HT1080 (cell line): ENCODE results near the gene CHMP5. TPM values are rescaled to one million over a fixed set of nuclear protein-coding genes. Genes with fewer than 3 reads are reported as not detected.
A peak's percentile ranks its signal among the peaks of the same experiment; 100 is the strongest.

Experiments
- DNase-seq: peaks from one replicate; pipeline ENCODE4 v3.0.0-alpha.2; 2015; ENCODE audit warnings: low read depth
- polyA plus RNA-seq, 2 experiments: library from polyadenylated mRNA; depleted of rRNA; stranded (reverse); fragments of >200 nt; gene quantifications; 2 replicates each; pipeline ENCODE4 v1.2.3, GENCODE V29; 2015
- total RNA-seq: library from RNA; depleted of rRNA; stranded (reverse); fragments of >200 nt; shearing (Covaris generic); gene quantifications from 2 replicates; pipeline ENCODE4 v1.2.3, GENCODE V29; 2014; rRNA removed

CHMP5 gene
- 86.5 and 87.5 TPM in 2 replicates for total RNA-seq
- polyA plus RNA-seq (2015; cell fraction: cytosol; rRNA removed): 124 and 136 TPM in 2 replicates
- 100 and 103 TPM in 2 replicates for polyA plus RNA-seq (2015; cell fraction: nucleus; rRNA removed)

DNA sequence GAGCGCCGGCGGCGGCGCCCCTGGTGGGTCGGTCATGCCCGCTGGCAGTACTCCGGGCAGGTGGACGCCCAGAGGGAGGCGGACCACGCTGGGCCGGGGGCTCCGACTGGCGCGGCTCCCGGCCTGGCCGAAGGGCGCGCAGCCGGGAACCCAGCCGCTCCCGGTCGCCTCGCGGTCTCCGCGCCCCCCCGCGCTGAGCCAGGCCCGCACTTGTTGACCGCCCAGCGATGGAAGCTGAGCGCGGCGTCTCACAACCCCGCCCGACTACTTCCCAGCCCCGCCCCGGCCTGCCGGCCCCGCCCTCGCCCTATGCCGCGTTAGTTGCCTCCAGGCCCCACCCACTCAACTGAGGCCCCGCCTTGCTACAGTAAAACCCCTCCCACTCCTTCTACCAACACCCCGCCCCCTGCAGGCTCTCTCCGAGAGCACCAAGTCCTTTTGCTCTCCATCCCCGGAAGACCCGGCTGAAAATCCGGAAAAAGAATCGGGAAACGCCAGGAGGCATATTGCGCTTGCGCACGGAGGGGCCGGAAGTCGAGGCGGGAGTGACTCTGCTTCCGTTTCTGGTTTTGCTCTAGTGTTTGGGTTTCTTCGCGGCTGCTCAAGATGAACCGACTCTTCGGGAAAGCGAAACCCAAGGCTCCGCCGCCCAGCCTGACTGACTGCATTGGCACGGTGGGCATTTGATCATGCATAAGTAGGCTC is at the start of gene CHMP5, which contains the start of gene BAG1:
TSS of gene CHMP5 (plus strand) at position 577 of the 705 bp plus-strand sequence. CDS start at position 607, 30 bp downstream.
TSS of gene BAG1 (minus strand) at position 236 of the 705 bp plus-strand sequence.
- peak; percentile 98 for DNase-seq

DNA sequence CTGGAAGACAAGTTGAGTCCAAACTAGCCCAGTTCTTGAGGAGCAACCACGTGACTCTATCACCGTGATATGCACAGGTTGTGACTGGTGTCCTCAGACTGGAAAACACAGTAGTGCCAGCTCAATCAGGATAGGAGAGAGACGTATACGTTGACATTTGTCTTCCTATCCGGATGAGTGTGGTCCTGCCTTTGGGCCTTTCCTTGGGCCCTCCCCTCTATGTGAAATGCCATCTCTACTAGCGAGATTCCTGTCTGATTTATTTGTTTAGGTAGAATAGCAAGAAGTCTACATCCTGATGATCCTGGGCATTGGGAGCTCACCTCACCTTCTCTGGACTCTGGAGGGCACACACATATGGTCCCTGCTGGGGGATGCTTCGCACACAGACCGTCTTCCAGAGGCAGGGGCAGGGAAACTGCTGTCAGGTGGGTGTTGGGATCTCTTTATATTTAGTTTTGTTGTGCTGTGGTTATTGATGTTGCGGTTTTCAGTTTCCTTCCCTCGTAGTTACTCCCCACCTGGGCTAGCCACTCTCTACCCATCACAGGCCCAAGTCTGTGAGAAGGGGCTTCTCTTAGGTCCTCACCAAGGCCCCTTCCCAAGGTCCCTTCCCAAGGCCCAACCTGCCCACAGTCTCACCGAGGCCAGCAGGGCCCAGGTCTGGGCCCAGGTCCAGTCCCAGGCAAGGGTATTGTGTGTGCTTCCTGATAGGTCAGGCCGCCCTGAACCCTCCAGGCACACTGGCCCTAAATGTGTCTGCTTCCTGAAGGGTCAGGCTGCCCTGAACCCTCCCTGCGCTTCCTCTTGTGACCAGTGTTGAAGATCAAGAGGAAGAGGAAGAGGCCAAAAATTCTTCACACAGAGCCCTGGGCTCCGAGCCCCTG is 43.9 kb upstream of the CHMP5 start:
- no peak for DNase-seq

DNA sequence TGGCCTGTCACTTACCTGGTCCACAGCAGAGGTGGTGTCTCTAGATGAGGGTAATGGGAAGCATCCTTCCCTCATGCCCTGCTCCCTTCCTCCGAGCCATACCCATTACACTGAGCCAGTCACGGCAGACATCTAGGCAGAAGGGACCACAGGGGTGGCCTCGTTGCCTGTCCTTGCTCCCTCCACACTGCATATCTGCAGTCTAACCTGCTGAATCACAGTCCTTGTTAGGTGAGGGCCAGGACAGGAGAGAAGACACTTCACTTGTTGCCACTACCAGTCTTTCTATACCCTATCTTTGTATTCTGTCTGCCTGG is 43.3 kb upstream of the CHMP5 start:
- DNase-seq: no peak

DNA sequence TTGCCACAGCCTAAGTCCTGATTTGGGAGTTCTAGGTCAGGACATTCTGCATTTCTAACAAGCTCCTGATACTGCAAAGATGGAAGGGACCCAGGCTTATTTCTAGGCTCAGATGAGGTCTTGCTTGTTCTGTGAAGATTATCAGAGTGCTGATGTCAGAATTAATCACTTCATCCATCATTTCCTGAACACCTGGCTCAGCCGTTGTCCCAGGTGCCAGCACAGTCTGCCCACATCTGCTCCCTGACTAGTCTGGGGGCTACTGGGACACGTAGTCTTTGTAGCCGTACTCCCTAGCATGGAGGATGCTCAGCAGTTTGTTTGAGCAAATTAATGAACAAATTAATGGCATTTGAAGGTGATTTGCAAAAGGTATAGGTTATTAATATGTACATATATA is 42.8 kb upstream of the CHMP5 start:
- no peak for DNase-seq

DNA sequence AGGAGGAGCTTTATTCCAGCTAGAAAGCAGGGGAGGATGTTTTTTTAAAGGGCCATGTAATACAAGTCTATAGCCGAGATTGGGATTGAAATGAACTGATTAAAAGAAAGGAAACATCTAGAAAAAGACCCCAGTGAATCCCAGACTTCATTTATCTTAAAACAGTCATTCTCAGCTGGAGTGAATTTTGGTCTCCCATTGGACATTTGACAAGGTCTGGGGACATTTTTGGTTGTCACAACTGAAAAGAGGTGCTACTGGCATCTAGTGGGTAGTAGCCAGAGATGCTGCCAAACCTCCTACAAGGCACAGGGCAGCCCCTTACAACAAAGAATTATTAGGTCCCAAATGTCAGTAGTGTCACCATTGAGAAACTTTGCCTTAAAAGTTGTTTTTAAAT is 41.2 kb upstream of the CHMP5 start:
- DNase-seq: no peak

DNA sequence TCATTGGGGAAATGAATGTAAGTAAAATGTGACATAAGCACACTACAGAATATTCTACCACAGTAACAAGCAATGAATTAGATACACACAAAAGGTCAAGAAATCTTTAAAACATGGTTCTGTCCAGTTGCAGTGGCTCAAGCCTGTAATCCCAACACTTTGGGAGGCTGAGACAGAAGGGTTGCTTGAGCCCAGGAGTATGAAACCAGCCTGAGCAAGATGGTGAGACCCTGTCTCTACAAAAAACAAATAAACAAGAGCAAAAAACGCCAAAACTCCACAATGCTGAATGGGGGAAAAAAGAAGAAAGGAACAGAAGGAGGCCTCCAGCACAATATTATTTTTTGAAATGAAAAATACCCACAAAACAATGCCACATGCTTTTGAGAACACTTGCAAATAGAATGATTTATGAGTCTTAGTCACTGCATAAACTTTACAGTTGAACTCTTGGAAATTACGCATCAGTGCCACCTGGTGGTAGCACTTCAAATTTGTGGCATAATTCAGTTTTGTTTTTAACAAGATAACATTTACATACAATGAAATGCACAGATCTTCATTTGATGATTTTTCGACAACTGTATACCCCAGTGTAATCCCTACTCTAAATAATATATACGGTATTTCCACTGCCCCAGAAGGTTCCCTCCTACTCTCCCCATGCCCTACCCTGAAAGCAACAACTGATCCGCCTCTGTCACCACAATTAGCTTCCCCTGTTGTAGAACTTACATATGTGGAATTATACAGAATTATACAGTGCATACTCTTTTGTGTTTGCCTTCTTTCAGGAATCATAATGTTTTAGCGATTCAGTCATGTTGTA is 39.3 kb upstream of the CHMP5 start:
- peak; percentile 72 for DNase-seq

DNA sequence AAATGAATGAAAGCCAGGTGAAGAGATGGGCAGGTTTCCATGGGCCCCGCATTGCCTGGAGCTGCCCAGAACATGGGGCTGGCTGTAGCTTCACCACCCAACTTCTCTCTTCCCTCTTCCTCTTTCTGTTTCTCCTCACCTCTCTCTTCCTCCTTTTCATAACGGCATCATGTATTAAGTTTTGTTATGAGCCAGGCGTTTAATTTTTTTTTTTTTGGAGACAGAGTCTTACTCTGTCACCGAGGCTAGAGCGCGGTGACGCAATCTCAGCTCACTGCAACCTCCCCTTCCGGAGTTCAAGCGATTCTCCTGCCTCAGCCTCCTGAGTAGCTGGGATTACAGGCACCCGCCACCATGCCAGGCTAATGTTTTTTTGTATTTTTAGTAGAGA is 37.8 kb upstream of the CHMP5 start:
- no peak for DNase-seq

DNA sequence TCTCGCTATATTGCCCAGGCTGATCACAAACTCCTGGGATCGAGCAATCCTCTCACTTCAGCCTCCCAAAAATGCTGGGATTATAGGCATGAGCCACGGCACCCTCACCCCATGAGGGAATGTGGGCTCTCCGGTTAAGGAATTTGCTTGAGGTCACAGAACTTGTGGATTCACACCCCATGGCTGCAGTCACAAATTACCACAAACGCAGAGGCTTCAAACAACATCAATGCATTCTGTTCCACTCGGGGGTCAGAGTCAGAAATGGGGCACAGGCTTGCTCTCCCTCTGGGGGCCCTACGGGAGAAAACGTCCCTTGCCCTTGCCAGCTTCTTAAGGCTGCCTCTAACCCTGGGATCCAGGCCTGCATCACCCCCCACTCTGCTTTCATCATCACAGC is 37.1 kb upstream of the CHMP5 start:
- no peak for DNase-seq

DNA sequence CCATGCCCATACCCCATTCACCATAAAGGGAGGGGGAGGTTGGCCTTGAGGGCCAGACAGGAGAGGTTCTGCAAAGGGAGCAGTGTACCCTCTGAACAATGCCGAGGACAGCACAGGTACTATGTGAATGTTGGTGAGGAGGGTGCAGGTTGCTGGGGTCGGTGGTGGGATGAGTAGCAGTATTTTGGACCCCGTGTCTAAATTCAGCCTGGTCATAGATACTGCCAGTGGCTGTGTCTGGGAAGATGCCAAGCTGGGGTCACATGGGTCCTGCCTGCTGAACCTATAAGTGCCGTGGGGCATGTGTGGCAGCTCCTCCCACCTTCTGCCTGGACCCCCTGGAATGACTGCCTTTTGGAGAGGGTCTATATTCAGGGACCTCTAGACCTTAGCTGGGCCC is 36.2 kb upstream of the CHMP5 start:
- no peak for DNase-seq

DNA sequence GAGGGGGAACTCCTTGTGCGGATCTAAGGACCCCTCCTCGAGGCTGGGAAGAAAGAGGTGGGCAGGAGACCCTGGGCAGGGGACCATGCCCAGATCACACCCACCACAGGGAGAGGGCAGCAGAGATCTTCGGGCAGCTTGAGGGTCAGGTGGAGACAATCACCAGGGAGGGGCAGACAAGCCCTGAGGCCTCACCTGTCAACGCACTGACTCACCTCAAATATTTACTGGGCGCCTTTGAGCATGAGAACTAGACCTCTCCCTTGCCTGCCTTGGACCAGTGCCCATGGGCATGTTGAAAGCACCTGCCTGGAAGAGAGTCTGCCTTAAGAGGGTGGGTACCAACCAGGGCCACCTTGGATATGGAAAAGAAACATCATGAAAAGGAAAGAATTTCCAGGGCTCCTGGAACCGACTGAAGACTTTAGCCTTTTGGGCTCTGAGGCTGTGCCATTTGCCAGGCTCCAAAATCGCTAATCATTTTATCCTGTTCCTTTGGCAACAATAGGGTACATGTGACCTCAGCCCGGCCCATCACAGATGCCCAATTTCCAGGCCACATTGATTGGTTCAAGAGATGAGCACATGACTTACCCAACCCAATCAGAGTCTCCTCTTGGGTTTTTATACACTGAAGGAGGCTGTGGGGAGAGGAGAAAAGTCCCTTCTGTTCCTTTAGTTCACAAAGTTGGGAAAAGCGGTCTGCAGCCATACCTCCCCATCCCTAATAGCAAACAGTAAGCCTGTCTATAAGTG is 35.3 kb upstream of the CHMP5 start:
- no peak for DNase-seq

DNA sequence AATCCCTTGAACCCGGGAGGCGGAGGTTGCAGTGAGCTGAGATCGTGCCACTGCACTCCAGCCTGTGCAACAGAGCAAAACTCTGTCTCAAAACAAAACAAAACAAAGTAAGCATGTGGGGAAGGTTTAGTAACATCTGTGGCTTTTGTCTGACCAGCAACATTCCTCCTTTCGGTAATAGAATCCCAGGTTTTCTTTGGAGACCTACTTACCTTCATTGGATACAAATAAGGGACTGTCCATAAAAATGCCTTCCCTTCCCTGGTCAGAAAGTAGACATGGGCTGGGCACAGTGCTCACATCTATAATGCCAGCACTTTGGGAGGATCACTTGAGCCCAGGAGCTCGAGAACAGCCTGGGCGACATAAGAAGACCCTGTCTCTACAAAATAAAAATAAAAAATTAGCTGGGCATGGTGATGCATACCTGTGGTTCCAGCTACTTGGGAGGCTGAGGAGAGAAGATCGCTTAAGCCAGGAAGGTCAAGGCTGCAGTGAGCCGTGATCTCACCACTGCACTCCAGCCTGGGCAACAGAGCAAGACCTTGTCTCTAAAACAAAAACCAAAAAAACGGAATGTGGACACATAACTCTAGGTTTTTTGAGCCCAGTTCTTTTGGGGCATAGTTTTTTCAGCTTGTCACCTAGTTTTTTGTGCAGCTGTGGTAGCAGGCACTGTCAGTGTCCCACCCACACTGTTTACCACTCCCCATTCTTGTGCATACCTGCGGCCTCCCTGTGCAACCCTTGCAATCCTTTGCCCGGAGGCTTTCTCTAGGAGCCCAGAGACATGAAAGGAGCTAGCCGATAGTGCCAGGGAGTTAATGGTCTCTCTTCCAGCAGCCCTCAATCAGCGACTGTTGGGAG is 33.9 kb upstream of the CHMP5 start:
- no peak for DNase-seq

DNA sequence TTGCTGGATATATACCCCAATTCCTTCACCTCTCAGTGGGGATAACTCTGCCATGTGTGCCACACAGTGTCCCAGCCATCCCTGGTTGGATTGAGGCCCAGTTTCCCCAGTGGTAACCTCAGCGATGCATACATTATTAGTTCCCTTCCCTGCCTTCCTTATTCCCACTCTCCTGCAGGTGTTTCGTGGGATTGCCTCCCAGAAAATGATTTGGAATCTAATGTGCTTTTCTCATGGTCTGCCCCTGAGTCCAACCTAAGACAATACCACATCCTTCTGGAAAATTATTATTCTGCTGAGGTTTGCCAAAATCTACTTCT is 33.3 kb upstream of the CHMP5 start:
- DNase-seq: no peak

DNA sequence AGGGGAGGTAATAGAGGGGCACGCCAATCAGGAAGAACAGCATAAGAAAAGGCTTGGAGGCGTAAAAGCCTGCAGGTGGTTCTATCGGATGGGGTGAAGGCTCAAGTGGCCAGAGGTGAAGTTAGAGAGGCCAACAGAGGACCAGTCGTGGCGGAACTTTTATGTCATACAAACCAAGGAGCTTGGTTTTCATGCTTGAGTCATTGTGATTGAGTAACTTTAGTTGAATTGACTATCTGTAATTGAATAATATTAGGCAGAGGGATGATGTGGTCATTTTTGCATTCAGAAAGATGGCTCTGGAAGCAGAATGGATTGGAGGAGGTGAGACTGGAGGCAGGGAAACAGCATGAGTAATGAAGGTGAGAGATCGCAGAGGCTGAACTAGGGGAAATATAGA is 32.0 kb upstream of the CHMP5 start:
- DNase-seq: no peak

DNA sequence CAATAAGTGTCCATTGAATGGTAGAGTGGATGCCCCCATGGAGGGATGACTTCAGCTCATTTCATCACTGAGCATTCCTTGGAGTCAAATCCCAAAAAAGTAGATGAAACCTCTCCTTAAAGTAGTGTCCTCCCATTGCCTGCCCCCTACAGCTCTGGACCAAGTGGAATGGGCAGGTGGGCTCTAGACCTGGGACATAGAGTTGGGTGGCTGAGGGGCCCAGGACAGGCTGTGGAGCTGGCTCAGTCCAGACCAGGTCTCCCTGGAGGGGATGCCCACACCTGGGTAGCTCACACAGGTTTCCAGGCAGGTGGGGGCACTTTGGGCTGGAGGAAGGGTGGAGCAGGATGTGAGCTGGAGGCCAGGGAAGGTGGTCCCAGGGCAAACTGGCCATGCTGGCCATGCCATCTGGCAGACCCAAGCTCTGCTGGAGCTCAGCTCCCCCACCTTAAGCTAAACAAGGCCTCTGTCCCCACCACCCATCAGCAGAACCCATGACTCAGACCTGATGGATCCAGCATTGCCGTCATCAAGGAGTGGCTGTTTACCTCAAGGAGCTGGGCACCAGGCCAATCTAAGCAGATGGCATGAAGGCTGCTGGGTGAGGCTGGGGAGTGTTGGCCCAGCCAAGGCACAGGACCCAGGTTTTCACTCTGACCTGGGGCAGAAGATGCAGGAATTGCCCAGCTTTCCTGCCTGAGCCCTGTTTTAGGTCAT is 31.1 kb upstream of the CHMP5 start:
- DNase-seq: peak; percentile 97

DNA sequence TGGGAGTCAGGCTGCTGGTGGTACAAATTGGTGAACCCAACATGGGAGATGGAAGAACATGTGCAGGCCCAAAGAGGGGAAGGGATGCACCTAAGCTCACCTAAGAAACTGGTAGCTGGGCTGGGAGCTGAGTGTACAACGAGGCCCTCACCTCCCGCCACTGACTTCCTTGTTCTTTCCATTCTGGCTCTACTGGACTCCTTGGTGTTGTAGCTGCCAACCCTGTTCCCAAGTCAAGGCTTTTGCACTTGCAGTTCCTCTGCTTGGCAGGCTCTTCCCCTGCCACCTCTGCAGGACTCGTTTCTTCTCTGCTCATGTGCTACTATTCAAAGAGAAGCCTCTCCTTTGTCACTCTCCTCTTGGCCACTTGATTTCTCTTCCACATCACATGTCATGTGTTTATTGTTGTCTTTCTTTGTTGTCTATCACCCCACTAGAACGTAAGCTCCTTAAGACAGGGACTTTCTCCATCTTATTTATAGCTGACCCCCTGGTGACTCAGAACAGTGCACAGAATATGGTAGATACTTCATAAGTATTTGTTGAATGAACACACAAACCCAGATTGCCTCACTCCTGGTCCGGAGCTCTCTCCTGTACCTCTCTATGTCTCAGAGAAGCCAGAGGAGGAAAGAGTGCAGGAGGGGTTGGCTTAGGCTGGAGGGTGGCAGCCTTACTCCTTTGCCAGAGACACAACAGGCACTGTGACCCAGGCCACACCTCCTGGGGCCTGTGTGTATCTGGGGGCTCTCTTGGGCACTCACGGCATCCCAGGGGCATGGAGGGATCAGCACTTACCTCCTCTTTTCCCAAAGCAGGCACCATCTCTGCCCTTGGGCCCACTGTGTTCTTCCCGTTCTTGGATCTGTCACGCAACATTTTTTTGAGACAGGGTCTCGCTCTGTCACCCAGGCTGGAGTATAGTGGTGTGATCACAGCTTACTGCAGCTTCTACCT is 30.1 kb upstream of the CHMP5 start:
- no peak for DNase-seq

DNA sequence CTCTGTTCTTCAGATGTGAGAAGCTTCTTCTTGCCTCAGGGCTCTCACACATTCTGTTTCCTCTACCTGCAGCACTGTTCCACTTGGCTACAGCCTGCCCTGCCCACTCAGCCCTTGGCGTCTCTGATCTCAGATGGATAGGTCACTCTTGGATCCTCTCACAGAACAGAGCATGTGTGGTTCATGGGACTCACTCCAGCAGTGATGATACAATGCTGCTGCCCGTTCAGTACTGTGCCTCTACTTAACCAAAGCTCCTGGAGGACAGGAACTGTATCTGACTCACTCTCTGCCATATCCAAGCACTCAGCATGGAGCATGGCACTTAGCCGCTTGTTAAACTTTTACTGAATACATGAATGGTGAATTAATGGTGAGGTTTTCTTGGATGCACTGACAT is 28.3 kb upstream of the CHMP5 start:
- no peak for DNase-seq

DNA sequence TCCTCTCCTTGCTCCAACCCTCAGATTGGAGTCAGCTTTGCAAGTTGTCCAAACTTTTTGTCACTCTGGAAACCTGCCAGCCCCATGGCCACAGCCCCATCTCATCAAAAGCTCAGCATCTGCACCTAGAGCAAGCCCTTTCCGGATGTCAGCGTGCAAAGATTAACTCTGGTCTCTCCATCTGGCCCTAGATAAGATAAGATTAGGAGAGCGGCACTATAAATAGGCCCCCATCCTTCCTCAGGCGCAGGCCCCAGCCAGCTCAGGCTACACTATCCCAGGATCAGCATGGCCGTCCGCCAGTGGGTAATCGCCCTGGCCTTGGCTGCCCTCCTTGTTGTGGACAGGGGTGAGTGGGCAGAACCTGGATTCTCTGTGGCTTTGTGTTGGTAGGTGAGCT is 24.9 kb upstream of the CHMP5 start, which contains the start of gene SPINK4:
TSS of gene SPINK4 (plus strand) at position 247 of the 400 bp plus-strand sequence. CDS start at position 289, 42 bp downstream.
- DNase-seq: no peak

DNA sequence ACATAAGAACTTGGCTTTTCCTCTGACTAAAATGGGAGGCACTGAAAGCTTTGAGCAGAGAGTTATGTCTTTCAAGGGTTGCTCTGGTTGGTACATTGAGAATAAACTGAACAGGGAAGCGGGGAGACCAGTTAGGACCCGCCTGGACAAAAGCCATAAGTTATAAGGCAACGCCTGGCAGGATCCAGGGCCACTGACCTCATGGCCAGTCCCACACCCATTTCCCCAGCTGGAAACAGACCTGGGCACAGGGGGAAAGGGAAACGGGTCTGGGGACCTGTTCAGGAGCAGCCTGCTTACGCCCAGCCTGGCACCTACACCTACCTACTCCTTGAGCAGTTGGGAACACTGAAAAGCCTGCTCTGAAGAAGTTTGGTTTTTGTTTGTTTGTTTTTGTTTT is 23.6 kb upstream of the CHMP5 start:
- DNase-seq: no peak
